Caco-2 (cell line): ENCODE measurements around the gene PP2D1. TPM values are rescaled to one million over a fixed set of nuclear protein-coding genes. Genes with fewer than 3 reads are reported as not detected.
A peak's percentile ranks its signal among the peaks of the same experiment; 100 is the strongest.
"Not testable (repeated sequence)": the region's sequence is repeated elsewhere in the genome, so short reads cannot be mapped to it uniquely, and the experiment has no call there.

ENCODE experiments used
- BruUV-seq: library from RNA; stranded (reverse); fragments of 400-500 nt; replicated peaks from 2 replicates; lab custom pipeline; 2021; lab: Mats Ljungman, UMichigan
- CTCF ChIA-PET: fragments of 300-600 bp; sonication (Branson Sonifier 250); formaldehyde crosslinking; loops from one replicate; lab custom pipeline; 2022; ENCODE audit warnings: antibody characterized with exemption; lab: Charles Lee
- POLR2A ChIA-PET: fragments of 300-600 bp; sonication (Branson Sonifier 250); formaldehyde crosslinking; loops from one replicate; lab custom pipeline; 2022; ENCODE audit warnings: antibody characterized with exemption; lab: Charles Lee
- DNase-seq, 2 experiments: peaks; one replicate each; pipeline versions ENCODE4 v3.0.0 to v3.0.0-alpha.2; 2020 to 2022
- H3K27me3 ChIP-seq: replicated peaks from 2 replicates; pipeline ENCODE4 v1.6.0; 2011; ENCODE audit warnings: low read length; ENCODE audit not compliant: control insufficient read depth, insufficient read depth
- H3K36me3 ChIP-seq: 2 replicates; pipeline ENCODE4 v1.5.1; 2011; ENCODE audit warnings: low read length; ENCODE audit not compliant: control insufficient read depth, insufficient read depth
- H3K4me1 ChIP-seq: fragments of 250-450 bp; sonication (Bioruptor Pico); 2 replicates; pipeline ENCODE4 v1.5.1; 2020; ENCODE audit warnings: mild to moderate bottlenecking
- H3K4me3 ChIP-seq: 2 replicates; pipeline ENCODE4 v1.5.1; 2011; ENCODE audit warnings: low read depth, mild to moderate bottlenecking, control low read depth, low read length
- H3K9me3 ChIP-seq: fragments of 250-450 bp; sonication (Bioruptor Pico); 2 replicates; pipeline ENCODE4 v1.5.1; 2020; ENCODE audit warnings: mild to moderate bottlenecking, moderate library complexity
- H3K27ac Mint-ChIP-seq: one replicate; pipeline ENCODE4 v1.8.0; 2022; ENCODE audit warnings: mixed read lengths; ENCODE audit not compliant: unreplicated experiment
- H3K27me3 Mint-ChIP-seq: one replicate; pipeline ENCODE4 v1.8.0; 2022; ENCODE audit warnings: mixed read lengths; ENCODE audit not compliant: insufficient read depth, unreplicated experiment
- H3K36me3 Mint-ChIP-seq: one replicate; pipeline ENCODE4 v1.8.0; 2022; ENCODE audit warnings: mild to moderate bottlenecking, mixed read lengths; ENCODE audit not compliant: insufficient read depth, unreplicated experiment
- H3K4me1 Mint-ChIP-seq: one replicate; pipeline ENCODE4 v1.8.0; 2022; ENCODE audit warnings: low read depth, mixed read lengths; ENCODE audit not compliant: unreplicated experiment
- H3K4me3 Mint-ChIP-seq: one replicate; pipeline ENCODE4 v1.8.0; 2022; ENCODE audit warnings: mild to moderate bottlenecking, moderate library complexity, mixed read lengths; ENCODE audit not compliant: unreplicated experiment
- H3K9me3 Mint-ChIP-seq: one replicate; pipeline ENCODE4 v1.8.0; 2022; ENCODE audit warnings: mixed read lengths; ENCODE audit not compliant: unreplicated experiment
- CTCF ChIP-seq, 2 experiments: fragments of 200-600 bp in 1 of 2; IDR thresholded peaks; 1 replicate in 1 of 2; 2 replicates in 1 of 2; pipeline versions ENCODE4 v1.5.1 to v1.8.0; 2011 to 2022; ENCODE audit warnings: antibody characterized with exemption in 1 of 2, control low read depth in 1 of 2, inconsistent platforms in 1 of 2, low read depth in 1 of 2, low read length in 1 of 2, mild to moderate bottlenecking in 1 of 2, moderate library complexity in 1 of 2; ENCODE audit not compliant: insufficient read depth in 1 of 2, severe bottlenecking in 1 of 2, unreplicated experiment in 1 of 2
- intact Hi-C: fragments of 100-400 bp; cut with micrococcal nuclease; formaldehyde crosslinking; loops from one replicate; pipeline ENCODE4 v1.10.0; 2022; ENCODE audit not compliant: unreplicated experiment
- total RNA-seq: library from RNA; stranded (reverse); gene quantifications from 2 replicates; pipeline ENCODE4 v1.2.3, GENCODE V29; 2022

Gene PP2D1
- total RNA-seq, 1 experiment from 2014 or later, result not detected

DNA sequence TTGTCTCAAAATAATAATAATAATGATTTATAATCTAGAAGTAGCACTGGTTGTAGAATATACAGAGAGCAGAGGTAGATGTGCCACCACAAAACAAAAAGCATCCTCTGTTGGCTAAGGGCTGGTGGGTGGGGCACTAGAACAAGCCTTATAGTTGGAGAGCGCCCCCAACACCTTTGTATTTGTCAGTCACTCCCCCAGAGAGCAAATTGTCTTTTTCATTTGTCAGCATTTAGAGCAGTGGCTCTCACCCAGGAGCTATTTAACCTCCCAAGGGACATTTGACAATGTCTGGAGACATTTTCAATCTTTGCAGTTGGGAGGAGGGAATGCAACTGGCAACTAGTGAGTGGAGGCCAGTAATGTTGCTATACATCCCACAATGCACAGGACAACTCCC lies 34.5 kb upstream of the PP2D1 start:
- no TSS peak for BruUV-seq
- Mint-ChIP-seq H3K27ac (no peak overlapping the region), H3K27me3 (no peaks in the 10 kb centered on the region), H3K4me3 (no peak overlapping the region), H3K4me1 (peaks cover 19% of the 10 kb centered on the region), H3K9me3 (no peaks in the 10 kb centered on the region), H3K36me3 (no peaks in the 10 kb centered on the region)
- no peak overlapping the region for H3K4me3 ChIP-seq
- POLR2A ChIA-PET, result no interaction called here
- H3K4me1 ChIP-seq, result 0 out of 2 replicates have a peak, but pooled peaks cover 7% of the 10 kb centered on the region
- TF ChIP-seq CTCF (IDR thresholded peaks at IDR 0.05; ENCODE audit: insufficient read depth in 1 of 2, low read depth in 1 of 2, low read length in 1 of 2, severe bottlenecking in 1 of 2, unreplicated experiment in 1 of 2), result no peak
- no peaks in the 10 kb centered on the region for H3K9me3 ChIP-seq
- intact Hi-C loops, result no loop called here
- no peak for DNase-seq
- no peaks in the 10 kb centered on the region for H3K27me3 ChIP-seq
- no peaks in the 10 kb centered on the region for H3K36me3 ChIP-seq
- CTCF ChIA-PET, result no interaction called here

GRCh38 chr3:20045141-20045540 lies 33.1 kb upstream of the PP2D1 start:
- BruUV-seq, H3K27ac Mint-ChIP-seq, H3K27me3 Mint-ChIP-seq, H3K4me1 ChIP-seq, POLR2A ChIA-PET, DNase-seq, H3K4me3 ChIP-seq, intact Hi-C loops, H3K36me3 ChIP-seq, H3K4me3 Mint-ChIP-seq, H3K36me3 Mint-ChIP-seq, CTCF ChIA-PET, H3K9me3 ChIP-seq, H3K9me3 Mint-ChIP-seq, H3K27me3 ChIP-seq: not testable (repeated sequence)
- peaks cover 19% of the 10 kb centered on the region for H3K4me1 Mint-ChIP-seq

DNA sequence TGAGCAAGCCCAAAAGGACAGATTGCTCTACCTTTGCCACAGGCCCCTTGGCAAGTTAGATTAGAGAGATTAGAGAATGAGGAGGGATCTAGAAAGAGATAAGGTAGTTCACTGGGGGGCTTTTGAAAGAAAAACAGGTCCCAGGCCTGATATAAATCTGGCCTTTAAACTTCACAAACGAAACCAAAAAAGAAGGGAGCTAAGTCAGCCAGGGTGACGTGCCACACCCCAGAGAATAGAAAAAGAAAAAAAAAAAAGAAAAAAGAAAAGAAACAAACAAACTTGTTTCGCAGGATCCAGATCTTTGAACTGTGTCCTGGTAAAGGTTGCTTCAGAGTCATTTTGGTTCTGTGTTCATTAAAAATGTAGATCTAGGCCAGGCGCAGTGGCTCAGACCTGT lies 31.8 kb upstream of the PP2D1 start:
- no peaks in the 10 kb centered on the region for H3K36me3 ChIP-seq
- TF ChIP-seq CTCF (IDR thresholded peaks at IDR 0.05; ENCODE audit: insufficient read depth in 1 of 2, low read depth in 1 of 2, low read length in 1 of 2, severe bottlenecking in 1 of 2, unreplicated experiment in 1 of 2), result no peak
- no peaks in the 10 kb centered on the region for H3K27me3 ChIP-seq
- Mint-ChIP-seq H3K9me3 (no peaks in the 10 kb centered on the region), H3K27me3 (no peaks in the 10 kb centered on the region), H3K4me3 (no peak overlapping the region), H3K27ac (peak overlapping the region; percentile 7), H3K4me1 (peaks cover 21% of the 10 kb centered on the region), H3K36me3 (no peaks in the 10 kb centered on the region)
- no peak overlapping the region for H3K4me3 ChIP-seq
- intact Hi-C loops, result no loop called here
- ChIA-PET POLR2A (no interaction called here), CTCF (no interaction called here)
- H3K9me3 ChIP-seq, result no peaks in the 10 kb centered on the region
- DNase-seq, result no peak
- BruUV-seq, result no TSS peak
- 0 out of 2 replicates have a peak, but pooled peaks cover 7% of the 10 kb centered on the region for H3K4me1 ChIP-seq

- no TSS peak for BruUV-seq
- H3K36me3 ChIP-seq, result no peaks in the 10 kb centered on the region
- H3K27ac Mint-ChIP-seq, result peak overlapping the region; percentile 7
- H3K27me3 ChIP-seq, result no peaks in the 10 kb centered on the region
- no peaks in the 10 kb centered on the region for H3K36me3 Mint-ChIP-seq
- 0 out of 2 replicates have a peak, but pooled peaks cover 7% of the 10 kb centered on the region for H3K4me1 ChIP-seq
- H3K4me3 Mint-ChIP-seq, result peak overlapping the region; percentile 3
- intact Hi-C loops, result no loop called here
- no peaks in the 10 kb centered on the region for H3K9me3 Mint-ChIP-seq
- DNase-seq, result no peak
- no peaks in the 10 kb centered on the region for H3K27me3 Mint-ChIP-seq
- H3K4me3 ChIP-seq, result no peak overlapping the region
- POLR2A ChIA-PET, result no interaction called here
- no peak for TF ChIP-seq CTCF (IDR thresholded peaks at IDR 0.05; ENCODE audit: insufficient read depth in 1 of 2, low read depth in 1 of 2, low read length in 1 of 2, severe bottlenecking in 1 of 2, unreplicated experiment in 1 of 2)
- no peaks in the 10 kb centered on the region for H3K9me3 ChIP-seq
- H3K4me1 Mint-ChIP-seq, result peaks cover 25% of the 10 kb centered on the region
- CTCF ChIA-PET, result no interaction called here
These were observed 31.3 kb upstream of the PP2D1 start for GRCh38 chr3:20043396-20043795.
